ENCODE data around the gene SCRN1.

DNA sequence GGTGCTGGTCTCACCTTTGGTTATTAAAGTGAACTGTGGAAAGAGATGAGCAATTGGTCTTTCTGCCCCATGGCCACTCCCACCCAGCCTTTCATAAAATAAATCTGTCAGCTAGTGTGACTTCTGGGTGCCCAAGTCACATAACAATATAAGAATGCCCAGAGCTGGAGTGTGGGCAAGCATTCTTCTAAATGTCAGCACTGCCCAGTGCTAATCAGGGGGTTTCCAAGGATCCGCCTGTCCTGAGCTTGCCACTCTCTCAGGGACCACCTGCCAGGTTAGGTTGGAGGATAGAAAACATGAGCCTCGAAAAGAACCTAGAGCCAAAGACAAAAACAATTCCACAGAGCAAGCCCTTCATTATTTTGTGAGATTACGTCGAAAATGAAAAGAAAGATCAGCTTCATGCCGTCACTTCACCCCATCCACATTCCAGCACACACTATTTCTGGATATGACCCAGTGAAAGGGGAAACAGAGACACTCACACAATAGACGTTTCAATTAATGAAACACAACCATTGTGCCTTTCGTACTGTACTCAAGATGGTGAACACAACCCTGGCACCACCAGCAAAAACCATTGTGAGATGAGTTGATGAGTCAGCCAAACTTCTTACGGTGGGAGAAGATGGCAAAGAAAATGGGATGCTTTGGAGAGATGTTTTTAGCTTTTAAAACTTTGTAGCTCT is 30.8 kb downstream of the SCRN1 start:
- TF ChIP-seq, protein P1, sequence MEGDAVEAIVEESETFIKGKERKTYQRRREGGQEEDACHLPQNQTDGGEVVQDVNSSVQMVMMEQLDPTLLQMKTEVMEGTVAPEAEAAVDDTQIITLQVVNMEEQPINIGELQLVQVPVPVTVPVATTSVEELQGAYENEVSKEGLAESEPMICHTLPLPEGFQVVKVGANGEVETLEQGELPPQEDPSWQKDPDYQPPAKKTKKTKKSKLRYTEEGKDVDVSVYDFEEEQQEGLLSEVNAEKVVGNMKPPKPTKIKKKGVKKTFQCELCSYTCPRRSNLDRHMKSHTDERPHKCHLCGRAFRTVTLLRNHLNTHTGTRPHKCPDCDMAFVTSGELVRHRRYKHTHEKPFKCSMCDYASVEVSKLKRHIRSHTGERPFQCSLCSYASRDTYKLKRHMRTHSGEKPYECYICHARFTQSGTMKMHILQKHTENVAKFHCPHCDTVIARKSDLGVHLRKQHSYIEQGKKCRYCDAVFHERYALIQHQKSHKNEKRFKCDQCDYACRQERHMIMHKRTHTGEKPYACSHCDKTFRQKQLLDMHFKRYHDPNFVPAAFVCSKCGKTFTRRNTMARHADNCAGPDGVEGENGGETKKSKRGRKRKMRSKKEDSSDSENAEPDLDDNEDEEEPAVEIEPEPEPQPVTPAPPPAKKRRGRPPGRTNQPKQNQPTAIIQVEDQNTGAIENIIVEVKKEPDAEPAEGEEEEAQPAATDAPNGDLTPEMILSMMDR (conservative IDR thresholded peaks at IDR 0.05 in 1 of 2, IDR thresholded peaks at IDR 0.05 in 1 of 2; ENCODE audit: low read depth in 1 of 2, low read length in 2 of 2): no peak
- no peak for TF ChIP-seq EZH2 (IDR thresholded peaks at IDR 0.05; ENCODE audit: low read length, missing control alignments)

Measured in fibroblast of lung (primary cell).